K562 treated with DMSO at 1 percent for 4 hours (cell line): ENCODE measurements around the gene ANKRD18A. TPM values are rescaled to one million over a fixed set of nuclear protein-coding genes. Genes with fewer than 3 reads are reported as not detected.

Source experiments
- total RNA-seq: library from RNA; unstranded; fragments of 300-600 nt; gene quantifications from 2 replicates; pipeline ENCODE4 v1.2.3, GENCODE V29; 2022; ENCODE audit not compliant: insufficient read depth

Gene ANKRD18A
- not detected in 2 replicates for total RNA-seq

GRCh38 chr9:38620483-38621433 is at the start of gene ANKRD18A:
Gene ANKRD18A (minus strand): TSS chr9:38620596. CDS start chr9:38620285, 311 bp downstream.

Other genes with a start within 250 kb of the ANKRD18A start
- gene ALDH1B1, start 227.9 kb downstream of the ANKRD18A start, total RNA-seq = 4.2 and 4.7 TPM in 2 replicates
- gene IGFBPL1, start 196.1 kb downstream of the ANKRD18A start, total RNA-seq = not detected in 2 replicates
- gene FAM240B, start 99.5 kb upstream of the ANKRD18A start, total RNA-seq = not detected in 2 replicates